ENCODE measurements around the gene RAPGEF1.

Gene RAPGEF1

DNA sequence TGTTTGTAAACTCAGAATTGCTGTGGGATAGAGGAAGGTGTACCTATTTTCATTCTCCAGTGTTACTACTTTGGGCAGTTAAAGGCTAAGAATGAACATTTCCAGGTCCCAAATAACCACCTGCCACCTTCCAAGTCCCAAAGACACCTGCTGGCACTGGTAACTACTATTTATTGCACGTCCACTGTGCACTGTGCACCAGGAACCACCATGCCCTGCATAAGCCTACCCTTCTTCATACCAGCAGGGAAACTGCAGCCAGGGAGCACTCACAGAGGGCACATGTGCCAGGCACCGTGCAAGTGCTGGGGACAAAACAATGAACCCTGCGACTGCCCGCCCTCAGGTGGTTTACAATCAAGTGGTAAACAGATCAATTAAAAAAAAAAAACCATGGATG, 34.9 kb downstream of the RAPGEF1 start:
- no peak for DNase-seq (ENCODE audit: low read depth)

DNA sequence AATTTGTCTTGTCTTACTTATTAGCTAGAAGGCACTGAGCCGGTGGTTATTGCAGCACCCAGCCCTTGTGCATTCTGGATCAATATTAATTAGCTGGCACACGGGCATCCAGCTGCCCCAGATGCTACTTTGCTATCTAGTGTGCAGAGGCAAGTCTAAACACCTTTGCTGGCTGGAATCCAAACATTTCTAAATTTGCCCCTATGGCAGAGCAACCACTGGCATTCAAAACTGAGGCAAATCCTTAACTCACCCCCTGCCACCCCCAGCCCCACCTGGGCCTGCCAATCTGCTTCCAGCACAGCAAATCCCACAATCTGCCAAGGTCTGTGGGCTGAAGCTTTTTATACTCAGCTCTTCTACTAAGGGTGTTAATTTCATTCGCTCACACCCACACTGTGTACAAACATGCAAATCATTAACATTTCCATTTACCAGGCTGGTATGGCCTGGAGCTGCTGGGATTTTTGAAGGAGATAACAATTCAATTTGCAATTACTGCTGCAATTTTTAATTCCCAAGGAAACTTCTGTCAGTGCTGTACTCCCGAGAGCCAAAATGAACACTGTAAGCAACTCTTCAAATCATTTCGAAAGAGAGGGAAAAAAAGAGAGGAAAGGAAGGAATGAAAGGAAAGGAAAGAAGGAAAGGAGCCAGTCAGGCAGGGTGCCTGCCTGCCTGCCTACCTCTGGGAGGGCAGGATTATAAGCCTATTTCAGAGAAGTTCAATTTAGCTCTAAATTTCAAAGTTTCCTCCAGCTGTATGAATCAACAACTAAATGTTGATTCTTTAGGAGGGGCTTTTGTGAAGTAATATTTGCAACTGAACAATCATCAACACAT, 35.5 kb downstream of the RAPGEF1 start:
- no peak for DNase-seq (ENCODE audit: low read depth)

DNA sequence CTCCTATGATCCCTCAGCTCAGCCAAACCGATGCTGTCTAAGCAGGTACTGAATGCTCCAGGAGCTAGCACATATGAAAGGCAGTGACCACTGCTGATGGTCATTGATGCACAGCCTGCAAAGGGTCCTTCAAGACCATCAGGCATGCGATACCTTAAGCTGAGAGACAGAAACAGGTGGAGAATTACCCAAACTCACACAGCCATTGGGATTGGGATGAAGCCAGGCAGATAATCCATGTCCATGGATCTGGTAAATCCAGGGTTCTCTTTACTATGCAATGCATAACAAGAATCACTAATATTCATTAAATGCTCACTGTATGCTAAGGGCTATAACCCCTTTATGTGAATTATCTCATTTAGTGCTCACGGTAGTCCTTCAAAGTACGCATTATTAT, 36.2 kb downstream of the RAPGEF1 start:
- no peak for DNase-seq (ENCODE audit: low read depth)

DNA sequence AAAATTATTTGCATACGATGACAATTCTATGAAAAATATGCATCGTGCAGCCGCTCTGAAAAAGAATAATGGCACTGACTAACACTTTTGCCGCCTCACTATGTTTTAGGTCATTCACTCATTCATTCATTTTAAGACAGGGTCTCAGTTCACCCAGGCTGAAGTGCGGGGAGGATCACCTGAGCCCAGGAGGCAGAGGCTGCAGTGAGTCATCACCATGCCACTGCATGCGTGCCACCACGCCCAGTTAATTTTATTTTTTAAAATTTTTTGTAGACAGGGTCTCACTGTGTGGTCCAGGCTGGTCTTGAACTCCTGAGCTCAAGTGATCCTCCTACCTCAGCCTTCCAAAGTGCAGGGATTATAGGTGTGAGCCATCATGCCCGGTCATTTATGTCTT, 37.0 kb downstream of the RAPGEF1 start:
- DNase-seq (ENCODE audit: low read depth): no peak

DNA sequence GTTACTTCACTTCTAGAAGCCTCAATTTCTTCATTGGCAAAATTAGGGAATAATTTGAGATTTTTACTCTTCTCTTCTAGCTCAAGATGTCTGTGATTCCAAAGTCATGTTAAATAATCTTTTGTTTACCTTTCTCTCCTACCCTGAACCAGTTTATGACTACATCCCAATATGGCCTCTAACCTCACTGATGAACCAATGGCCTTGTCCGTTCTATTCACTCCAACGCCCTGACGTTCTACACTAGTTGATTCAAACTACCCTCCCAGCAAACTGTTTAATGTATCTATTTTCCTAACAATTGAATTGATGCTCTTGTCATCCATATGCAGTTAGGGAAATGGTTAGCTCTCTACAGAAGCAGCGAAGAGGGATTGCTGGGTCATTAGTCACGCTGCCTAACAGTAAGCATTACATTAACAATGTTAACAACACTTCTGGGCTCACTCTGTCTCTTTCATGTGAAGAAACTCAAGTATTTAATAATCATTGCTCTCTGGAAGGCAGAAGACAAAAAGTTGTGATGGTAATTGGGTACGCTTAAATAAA, 38.0 kb downstream of the RAPGEF1 start:
- DNase-seq (ENCODE audit: low read depth): no peak

DNA sequence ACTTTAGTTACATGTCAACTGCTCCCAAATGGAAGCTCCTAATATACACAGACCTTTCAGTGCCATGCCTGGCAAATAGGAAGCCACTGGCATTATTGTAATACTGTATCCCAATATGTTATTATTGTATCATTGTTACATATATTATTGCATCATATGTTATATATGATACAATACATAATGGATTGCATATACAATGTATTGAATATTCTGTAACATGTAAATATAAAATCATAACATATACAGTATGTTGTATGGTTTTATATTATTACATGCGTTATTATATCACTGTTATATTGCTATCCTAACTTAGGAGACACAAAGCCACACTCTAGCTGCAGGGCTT, 38.5 kb downstream of the RAPGEF1 start:
- DNase-seq (ENCODE audit: low read depth): no peak

DNA sequence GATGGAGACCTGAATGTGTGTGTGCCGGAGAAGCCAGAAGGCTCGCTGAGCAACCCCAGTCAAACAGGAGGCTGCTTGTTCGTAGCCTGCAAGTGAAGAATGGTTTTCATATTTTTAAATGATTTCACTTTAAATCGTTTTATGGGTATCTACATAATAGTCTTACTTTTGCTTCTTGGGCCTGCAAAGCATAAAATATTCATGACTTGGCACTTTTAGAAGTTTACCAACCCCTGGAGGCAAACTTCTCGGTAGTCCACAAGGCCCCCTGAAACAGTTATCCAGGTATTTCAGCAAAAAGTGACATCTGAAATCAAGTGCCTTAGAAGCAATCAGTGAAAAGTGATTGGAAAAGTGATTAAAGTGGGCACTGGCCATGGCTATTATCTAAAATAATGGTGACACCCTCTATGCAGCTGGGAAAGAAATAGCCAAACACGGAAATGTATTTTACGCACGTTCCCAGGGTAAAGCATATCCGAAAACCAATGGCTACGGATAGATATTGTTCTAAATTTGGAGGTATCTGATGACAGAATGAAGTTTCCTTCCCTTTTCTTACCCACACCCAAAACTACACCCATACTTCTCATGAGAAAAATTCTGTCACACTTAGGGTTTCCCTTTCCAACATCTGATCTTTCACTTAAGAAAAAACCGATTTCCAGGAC, 39.0 kb downstream of the RAPGEF1 start:
- DNase-seq (ENCODE audit: low read depth): no peak

DNA sequence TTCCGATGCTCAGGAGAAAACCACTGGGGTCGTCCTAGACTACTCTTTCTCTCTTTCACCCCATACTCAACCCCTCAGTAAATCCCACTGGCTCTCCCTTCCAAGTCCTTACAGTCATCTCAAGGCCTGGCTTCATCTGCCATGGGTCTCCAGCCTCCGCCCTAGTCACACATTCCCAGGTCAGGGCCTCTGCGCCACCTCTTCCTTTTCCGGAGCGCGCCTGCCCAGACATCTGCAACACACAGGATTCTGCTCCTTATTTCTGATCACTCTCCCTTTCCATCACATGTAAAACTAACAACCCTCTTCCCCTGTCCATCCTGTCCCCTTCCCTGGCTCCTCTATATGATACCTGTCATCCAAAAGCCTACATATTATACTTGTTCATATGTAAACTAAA, 39.8 kb downstream of the RAPGEF1 start:
- DNase-seq (ENCODE audit: low read depth): no peak

DNA sequence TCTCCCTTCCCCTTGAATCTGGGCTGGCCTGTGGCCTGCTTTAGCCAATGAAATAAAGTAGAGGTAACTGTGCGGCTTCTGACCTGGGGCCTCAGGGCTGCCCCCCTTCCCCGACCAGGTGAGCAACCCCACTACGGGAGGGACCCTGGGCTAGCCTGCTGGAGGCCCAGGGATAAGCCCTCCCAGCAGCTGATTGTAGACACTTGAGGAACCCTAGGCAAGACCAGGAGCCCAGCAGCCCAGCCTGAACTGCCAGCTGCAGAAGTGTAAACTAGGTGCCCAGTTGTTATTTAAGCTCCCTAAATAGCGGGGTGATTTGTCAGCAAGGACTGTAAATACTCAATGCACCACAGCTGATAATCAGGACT, 41.3 kb downstream of the RAPGEF1 start:
- DNase-seq (ENCODE audit: low read depth): no peak

DNA sequence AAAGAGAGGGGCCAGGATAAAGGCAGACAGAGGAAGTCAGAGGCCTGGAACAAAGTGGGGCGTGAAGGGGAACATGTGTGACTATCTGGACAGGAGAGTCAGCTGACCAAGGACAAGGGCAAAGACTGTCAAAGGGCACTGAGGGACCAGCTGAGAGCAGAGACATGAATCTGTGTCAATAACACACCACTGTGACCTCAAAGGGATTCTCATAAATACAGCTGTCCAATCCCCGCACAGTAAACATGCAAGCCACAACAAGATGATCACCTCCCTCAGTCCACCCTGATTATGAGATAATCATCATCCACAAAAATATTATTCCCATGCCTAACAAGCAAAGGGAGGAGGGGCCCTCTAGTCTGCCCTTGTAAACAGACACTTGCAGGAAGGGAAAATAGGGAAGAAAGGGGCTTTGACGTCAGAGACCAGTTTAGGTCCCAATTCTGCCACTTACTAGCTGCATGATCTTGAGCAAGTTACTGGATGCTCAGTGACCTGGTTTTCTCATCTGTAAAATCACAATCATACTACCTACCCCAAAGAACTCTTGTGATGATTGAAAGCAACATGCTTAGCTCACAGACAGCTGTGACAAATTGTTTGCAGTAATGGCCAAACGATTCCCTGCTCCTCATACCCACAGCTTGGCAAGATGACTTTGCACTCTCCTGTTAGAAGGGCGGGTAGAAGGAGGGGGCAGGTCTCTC, 41.8 kb downstream of the RAPGEF1 start:
- DNase-seq (ENCODE audit: low read depth): no peak

DNA sequence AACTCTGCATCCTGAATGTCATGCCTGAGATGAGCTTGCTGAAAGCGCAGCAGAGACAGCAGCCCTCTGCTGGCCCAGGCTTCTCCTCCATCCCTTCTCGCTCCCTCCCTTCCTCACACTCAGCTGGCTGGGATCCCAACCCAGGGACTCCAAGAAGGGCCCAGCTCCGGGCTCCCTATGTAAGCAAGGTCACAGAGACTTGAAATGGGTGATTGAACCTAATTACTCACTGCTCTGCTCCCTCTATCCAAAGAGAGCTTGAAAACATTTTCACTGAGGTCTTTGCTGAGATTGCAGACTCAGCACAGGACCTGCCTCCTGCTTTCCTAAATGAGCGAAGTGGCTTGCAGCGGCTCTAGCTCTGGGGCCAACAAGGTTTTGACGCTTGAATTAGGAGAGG, 42.8 kb downstream of the RAPGEF1 start:
- DNase-seq (ENCODE audit: low read depth): no peak

DNA sequence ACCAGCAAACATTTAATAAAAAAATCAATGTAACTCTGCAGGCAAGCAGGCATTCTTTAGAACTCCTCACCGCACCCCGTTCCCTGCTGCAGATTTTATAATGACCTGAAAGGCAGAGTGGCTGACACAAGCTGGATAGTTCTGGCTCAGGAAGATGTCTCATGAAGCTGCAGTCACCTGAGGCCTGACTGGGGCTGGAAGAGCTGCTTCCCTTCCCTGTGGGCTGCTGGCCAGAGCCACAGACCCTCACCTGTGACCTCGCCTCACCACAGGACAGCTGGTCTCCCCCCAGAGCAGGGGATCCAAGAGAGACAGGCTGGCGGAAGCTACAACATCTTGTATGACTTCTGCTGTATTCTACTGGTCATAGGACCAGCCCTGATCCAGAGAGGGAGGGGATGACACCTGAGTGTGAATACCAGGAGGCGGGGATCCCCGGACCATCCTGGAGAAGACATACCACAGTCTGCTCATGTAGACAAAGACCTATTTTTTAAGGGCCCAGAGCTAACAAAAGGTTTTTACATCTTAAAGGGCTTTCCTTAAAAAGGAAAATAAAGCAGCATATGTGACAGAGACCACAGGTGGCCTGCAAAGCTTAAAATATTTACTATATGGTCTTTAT, 43.9 kb downstream of the RAPGEF1 start:
- no peak for DNase-seq (ENCODE audit: low read depth)

DNA sequence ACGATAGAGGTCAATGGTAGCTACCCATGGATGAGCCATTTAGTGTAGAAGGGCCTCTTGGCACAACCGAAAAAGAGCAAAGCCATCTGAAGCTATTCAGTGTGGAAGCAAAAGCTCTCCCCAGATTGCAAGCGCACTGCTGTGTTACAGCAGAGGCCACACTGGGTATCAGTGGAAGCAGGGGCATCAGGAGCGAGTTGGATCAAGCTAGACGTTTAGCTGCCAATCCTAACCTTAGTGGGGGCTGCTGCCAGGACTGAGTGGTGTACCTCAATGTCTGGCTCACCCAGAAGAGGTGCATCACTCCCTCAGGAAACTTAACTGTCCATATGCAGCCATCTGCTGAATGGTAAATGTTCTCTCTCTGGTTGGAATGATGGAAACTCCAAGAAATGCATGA, 44.5 kb downstream of the RAPGEF1 start:
- DNase-seq (ENCODE audit: low read depth): no peak

DNA sequence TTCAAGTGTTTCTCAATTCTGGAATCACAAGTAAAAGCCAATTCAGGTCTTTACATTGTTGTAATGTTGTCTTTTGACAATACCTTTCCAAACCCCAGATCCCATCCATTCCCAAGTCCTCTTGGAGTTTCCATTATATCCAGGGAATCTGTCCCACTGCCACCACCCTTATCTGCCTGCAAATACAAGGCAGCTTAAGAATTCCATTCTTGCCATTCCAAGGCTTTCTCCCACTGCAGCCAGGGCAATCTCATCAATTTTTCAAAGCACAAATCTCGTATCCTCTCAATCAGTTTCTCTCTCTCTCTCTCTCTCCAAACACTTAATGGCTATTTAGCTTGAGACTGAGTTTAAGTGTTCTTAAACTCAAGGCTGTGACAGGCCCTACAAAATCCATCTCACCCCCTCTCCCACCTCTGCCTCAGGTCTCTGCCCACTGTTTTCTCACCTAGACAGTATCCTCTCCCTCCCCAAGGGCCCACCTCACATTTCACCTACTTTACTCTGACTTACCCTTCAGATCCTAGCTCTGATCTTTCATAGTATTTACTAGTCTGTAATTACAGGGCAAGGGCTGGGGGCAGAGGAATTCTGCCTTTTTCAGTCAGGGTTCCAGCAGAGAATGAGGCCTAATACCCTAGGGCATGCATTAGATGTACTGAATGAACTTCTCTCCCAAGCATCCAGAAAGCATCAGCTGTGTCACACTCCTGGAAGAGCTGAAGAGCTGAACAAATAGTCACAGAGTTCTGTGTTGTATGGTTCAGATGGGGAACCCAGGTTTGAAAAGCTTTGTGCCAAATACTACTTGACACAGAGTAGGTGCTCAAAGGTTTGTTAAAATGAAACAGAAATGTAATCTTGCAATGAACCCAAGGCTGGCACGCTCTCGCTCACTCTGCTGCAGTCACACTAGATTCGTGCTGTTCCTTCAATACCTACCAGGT, 46.0 kb downstream of the RAPGEF1 start:
- DNase-seq (ENCODE audit: low read depth): no peak

DNA sequence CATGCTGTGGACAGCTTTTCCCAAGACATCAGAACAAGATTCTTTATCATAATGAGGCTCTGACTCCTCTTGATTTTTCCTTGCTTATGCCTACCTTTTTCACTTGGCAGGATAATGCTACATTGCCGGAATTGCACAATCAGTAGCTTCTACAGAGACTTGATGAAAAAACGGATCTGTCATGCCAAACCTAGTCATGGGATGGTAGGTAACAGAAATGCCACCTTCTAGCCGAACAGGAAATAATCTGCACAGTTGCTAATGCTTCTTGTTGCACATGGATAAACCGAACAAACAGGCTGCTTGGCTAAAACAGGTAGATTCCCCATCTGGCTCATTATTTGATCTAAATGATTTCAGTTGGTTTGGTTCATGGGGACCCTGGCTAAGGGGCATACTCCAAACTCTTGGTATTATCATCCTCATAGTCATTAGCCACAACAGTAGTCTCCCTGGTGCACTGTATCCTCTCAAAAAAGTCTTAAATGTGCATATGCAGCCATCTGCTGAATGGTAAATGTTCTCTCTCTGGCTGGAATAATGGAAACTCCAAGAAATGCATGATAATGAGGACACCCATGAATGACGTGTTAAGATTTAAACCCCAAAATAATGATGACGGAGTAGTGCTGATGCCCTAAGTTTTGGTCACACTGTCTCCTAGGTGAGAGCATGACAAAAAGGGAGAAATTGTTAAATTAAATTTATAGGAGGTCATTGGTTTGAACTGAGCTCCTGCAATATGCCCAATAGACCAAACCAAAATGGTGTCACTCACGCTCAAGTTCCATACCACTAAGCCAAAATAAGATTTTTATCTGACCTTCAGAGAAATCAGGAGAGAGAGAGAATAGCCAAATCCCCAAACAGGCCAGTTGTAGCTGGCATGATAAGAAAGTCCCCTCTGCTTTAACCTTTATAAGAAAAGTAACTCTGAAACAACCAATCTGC, 47.0 kb downstream of the RAPGEF1 start:
- no peak for DNase-seq (ENCODE audit: low read depth)

DNA sequence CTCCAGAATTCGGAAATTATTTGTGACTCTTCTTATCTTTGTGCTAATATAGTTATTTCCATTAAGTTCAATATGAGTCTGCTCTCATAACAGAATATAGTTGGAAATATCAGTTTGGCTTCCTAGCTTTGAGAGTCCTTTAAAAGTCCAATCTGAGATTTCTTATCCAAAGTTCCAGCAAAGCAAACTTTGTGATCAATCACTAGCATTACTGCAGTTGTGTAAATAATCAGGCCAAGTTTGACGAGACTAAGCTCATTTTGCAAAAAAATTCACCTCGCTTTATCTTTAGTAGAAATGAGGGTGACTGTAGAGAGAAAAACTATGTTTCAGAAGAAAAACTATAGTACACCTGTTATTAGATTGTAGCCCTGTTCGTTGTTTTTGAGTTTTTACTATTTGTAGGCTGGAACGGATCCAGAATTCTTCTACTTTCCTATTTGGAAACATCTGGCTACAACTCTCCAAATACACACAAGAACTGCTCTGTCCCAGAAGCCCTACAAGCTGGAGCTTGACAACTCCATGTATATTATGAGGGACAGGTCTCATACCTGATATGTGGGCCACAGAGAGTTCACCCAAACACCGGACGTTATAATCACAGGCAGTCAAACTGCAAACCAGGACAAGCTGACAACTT, 47.8 kb downstream of the RAPGEF1 start:
- no peak for DNase-seq (ENCODE audit: low read depth)

DNA sequence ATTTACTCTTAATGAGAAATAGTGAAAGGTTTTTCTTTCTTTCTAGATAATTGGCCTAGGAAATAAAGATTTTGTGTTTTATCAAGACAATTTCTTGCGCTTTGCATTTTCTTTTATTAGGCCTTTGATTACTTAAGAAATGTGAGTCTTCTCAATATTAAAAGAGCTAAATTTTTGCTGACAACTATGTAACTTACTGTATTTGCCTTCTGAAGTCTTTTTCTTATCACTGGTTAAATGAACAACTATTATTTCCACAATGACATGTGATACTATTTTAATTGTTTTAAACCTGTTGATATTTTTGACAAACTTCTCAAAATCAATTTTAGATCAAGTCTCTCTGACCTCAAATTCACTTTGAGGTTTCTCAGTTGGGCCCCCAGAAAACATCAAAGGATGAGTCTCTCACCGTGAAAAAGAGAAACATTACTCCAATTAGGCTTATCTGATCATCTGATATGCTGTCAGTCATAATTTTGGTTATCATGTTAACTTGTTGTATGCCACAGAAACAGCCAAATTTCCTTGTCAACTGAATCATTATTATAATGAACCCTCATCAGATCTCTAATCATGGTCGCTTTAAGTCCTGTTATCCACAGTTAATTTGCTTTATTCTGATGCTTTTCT, 48.8 kb downstream of the RAPGEF1 start:
- DNase-seq (ENCODE audit: low read depth): no peak

DNA sequence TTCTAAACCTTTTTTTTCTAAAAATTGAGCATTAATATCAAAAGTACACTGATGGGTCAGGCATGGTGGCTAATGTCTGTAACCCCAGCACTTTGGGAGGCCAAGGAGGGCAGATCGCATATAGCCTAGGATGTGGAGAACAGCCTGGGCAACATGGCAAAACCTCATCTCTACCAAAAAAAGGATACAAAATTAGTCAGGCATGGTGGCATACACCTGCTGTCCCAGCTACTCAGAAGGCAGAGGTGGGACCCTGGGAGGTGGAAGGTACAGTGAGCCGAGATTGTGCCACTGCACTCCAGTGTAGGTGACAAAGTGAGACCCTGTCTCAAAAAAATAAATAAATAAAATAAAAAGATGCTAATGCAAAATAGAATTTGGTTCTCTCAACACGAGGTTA, 49.4 kb downstream of the RAPGEF1 start:
- DNase-seq (ENCODE audit: low read depth): no peak

DNA sequence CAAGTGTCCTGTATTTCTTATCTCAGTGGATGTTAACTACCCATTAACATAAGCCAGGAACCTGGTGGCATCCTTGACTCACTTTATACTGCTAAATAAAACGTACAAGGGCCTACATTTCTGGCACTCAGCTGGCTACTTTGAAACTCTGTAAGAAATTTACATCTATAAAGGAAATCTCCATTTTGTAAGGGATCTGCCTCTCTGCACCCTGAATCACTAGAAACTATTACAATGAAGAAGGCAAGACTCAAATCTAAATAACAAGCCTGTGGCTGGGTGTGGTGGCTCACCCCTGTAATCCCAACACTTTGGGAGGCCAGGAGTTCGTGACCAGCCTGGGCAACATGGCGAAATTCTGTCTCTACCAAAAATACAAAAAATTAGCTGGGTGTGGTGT, 51.5 kb downstream of the RAPGEF1 start:
- no peak for DNase-seq (ENCODE audit: low read depth)

Data from stimulated activated CD8-positive, alpha-beta memory T cell treated with anti-CD3 and anti-CD28 coated beads, Interleukin-15, amount 100 ng/mL, for 1 hour (primary cell).